ENCODE data around the gene NHEJ1.

DNA sequence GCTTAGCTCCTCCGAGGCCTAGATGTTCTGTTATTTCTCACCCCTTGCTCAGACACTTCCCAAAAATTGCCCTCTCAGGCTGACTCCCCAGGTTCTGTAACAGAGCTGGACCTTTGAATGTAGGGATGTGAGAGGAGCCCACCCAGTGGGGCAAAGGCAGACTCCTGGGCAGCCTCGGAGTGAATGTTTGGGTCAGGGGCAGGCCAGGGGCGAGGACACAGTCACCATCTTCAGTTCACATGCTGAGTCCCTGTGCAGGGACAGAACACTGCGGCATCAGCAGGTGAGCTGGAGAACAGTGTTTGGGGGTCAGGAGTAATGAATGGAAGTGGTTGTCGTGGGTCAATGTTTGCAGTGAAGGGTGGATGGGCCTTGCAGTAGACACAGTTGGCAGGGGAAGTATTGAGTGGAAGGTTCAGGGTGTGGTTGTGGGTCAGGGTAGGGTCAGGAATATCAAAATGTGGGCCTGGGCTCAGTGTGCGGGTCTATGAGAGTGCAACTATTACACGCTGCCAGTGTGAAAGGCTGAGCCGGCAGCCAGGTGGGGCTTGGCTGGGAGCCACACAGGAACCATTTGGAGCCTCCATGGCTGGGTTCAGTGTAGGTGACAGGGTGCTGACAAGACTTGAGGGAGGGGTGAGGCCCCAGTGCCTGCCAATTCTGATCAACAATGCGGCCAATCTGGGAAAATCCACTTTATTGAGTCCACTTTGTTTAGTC lies 104.3 kb downstream of the NHEJ1 start:
- TF ChIP-seq, protein P1, sequence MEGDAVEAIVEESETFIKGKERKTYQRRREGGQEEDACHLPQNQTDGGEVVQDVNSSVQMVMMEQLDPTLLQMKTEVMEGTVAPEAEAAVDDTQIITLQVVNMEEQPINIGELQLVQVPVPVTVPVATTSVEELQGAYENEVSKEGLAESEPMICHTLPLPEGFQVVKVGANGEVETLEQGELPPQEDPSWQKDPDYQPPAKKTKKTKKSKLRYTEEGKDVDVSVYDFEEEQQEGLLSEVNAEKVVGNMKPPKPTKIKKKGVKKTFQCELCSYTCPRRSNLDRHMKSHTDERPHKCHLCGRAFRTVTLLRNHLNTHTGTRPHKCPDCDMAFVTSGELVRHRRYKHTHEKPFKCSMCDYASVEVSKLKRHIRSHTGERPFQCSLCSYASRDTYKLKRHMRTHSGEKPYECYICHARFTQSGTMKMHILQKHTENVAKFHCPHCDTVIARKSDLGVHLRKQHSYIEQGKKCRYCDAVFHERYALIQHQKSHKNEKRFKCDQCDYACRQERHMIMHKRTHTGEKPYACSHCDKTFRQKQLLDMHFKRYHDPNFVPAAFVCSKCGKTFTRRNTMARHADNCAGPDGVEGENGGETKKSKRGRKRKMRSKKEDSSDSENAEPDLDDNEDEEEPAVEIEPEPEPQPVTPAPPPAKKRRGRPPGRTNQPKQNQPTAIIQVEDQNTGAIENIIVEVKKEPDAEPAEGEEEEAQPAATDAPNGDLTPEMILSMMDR (conservative IDR thresholded peaks at IDR 0.05 in 1 of 2, IDR thresholded peaks at IDR 0.05 in 1 of 2; ENCODE audit: extremely low read depth in 1 of 2, insufficient read depth in 1 of 2, low read depth in 1 of 2, low read length in 2 of 2) = no peak
- TF ChIP-seq EZH2 (IDR thresholded peaks at IDR 0.05; ENCODE audit: borderline replicate concordance, low read length) = no peak
